GM21737 (cell line): Measurements from ENCODE around the gene KRTAP9-3.
"Not testable (repeated sequence)": the region's sequence is repeated elsewhere in the genome, so short reads cannot be mapped to it uniquely, and the experiment has no call there.

Experiments
- ATAC-seq: cut with Tn5 transposase; IDR thresholded peaks from one replicate; pipeline ENCODE4 v1.9.1; 2021; ENCODE audit warnings: mild to moderate bottlenecking, moderate library complexity; ENCODE audit not compliant: unreplicated experiment

The KRTAP9-3 gene

DNA sequence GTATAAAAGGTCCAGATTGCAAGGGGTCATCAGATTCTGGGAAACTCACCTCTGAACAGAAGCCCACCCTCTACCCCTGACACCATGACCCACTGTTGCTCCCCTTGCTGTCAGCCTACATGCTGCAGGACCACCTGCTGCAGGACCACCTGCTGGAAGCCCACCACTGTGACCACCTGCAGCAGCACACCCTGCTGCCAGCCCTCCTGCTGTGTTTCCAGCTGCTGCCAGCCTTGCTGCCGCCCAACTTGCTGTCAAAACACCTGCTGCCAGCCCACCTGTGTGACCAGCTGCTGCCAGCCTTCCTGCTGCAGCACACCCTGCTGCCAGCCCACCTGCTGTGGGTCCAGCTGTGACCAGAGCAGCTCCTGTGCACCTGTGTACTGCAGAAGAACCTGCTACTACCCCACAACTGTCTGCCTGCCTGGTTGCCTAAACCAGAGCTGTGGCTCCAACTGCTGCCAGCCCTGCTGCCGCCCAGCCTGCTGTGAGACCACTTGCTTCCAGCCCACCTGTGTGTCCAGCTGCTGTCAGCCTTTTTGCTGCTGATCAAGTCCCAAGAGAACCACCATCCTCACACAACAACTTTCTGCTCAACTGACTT is 17.5 kb downstream of the KRTAP9-3 start, which contains the start of gene KRTAP9-4:
Gene KRTAP9-4, plus strand, starts transcription at position 51 of the 604 bp plus-strand sequence. Its CDS starts 34 bp downstream, at position 85.
- ATAC-seq, result not testable (repeated sequence)

DNA sequence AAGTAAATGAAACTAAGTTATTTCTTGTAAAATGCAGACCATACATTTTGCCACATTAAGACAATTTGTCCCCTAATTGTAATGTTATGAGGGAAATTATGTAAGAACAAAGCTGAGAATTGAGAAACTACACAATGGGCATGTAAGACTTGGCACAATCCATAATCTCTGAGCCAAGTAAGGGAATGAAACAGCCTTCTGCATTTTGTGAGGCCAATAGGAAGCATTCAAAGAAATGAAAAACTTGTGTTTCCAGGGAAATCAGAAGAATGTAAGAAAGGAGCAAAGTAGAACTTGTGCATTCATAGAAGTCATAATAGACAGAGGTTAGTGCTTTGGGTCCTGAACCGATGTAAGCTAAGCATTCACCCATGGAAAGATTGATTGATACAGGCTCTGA is 19.0 kb downstream of the KRTAP9-3 start:
- no peak for ATAC-seq

DNA sequence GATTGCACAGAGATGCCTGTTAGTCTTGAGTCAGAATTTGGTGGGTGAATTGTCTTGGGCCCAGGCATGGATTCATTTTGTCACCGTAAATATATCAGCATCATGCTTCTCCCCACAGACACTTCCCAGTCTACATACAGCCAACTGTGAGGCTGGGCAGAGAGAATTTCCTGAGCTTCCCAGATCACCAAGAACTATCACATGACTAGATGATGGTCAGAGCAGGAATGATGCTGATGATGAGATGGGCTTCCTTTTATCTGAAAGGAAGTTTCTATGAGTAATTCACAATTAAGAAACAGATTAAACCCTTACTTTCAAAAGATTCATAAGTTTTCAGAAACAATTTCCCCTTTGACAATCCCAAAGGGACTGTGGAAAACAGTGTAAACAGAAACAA is 22.6 kb downstream of the KRTAP9-3 start:
- ATAC-seq, result no peak

DNA sequence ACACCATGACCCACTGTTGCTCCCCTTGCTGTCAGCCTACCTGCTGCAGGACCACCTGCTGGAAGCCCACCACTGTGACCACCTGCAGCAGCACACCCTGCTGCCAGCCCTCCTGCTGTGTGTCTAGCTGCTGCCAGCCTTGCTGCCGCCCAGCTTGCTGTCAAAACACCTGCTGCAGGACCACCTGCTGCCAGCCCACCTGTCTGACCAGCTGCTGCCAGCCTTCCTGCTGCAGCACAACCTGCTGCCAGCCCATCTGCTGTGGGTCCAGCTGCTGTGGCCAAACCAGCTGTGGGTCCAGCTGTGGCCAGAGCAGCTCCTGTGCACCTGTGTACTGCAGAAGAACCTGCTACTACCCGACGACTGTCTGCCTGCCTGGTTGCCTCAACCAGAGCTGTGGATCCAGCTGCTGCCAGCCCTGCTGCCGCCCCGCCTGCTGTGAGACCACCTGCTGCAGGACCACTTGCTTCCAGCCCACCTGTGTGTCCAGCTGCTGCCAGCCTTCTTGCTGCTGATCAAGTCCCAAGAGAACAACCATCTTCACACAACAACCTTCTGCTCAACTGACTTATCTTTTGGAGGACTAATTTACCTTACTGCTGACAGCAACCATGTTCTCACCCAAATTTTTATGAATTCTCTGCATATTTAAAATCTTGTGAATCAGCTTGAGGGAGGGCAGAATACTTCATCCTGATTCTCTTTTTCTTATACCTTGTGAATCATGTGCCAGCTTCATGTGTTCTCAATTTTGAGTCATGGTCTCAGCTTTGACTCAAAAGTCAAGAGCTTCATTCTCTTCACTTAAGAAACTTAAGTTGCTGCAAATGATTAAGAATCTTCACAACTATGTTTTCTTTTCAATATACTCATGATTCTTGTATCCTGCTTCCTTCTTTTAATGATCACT is 23.4 kb downstream of the KRTAP9-3 start, which contains the start of gene KRTAP9-9:
Gene KRTAP9-9, plus strand, starts transcription at position 4 of the 910 bp plus-strand sequence.
- not testable (repeated sequence) for ATAC-seq

DNA sequence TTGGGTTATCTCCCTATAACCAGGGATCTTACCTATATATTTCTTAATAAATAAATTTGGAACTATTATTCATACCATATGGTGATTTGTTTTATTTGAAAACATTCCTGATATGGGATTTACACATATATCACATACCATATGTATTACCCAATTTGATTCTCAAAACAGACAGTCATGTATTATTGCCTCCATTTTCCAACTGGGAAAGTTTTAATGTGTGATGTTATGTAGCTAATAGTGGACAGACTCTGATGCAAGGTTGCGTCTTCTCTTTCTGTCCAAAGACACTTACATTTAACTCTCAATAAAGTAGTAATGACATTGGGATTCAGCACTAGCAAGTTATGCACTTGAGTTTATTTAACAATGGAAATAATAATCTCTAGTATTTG is 24.0 kb downstream of the KRTAP9-3 start:
- no peak for ATAC-seq

DNA sequence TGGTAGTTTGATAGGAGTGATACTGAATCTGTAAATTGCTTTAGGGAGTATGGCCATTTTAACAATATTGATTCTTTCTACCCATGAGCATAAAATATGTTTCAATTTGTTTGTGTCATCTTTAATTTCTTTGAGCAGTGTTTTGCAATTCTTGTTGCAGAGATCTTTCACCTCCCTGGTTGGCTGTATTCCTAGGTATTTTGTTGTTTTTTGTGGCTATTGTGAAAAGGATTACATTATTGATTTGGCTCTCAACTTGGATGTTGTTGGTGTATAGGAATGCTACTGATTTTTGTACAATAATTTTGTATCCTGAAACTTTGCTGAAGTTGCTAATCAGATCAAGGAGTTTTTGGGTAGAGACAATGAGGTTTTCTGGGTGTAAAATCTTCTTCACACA is 26.2 kb downstream of the KRTAP9-3 start:
- ATAC-seq, result no peak

DNA sequence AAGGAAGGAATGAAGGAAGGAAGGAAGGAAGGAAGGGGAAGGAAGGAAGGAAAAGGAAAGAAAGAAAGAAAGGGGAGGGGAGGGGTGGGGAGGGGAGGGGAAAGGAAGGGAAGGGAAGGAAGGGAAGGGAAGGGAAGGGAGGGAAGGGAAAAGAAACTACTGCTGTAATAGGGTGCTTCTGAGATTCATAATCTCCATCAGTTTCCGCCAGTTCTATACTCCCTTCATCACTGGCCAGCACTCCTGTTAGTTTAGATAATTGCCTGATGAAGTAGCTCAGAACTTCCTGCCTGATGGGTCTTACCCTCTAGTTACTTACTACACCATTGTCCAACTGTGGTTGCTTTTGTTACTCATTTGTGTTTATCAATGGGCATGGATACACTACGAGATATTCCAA is 31.0 kb downstream of the KRTAP9-3 start:
- ATAC-seq, result no peak

DNA sequence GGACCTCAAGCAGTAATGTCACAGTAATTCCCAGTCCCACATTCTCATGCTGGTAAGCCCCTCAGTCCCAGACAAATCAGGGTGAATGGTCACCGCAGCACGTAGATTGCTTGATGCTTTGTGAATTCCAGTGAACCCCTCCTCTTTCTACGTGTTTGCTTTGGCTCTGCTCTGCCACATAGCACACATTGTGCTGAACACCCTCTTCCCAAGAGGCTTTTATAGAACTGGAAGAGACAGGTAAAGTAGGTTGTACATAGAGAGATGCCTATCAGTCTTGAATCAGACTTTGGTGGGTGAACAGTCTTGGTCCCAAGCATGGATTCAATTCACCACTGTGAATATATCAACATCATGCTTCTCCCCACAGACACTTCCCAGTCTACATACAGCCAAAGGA is 32.4 kb downstream of the KRTAP9-3 start:
- ATAC-seq, result no peak

DNA sequence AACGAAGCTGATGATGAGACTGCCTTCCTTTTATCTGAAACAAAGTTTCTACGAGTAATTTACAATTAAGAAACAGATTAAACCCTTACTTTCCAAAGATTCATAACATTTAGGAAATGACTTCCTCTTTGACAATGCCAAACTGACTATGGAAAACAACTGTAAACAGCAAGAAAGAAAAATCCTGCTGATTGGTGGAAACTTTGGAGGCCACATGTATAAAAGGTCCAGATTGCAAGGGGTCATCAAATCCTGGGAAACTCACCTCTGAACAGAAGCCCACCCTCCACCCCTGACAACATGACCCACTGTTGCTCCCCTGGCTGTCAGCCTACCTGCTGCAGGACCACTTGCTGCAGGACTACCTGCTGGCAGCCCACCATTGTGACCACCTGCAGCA is 32.8 kb downstream of the KRTAP9-3 start, which contains the start of gene KRTAP9-6:
Gene KRTAP9-6, plus strand, starts transcription at position 301 of the 400 bp plus-strand sequence. Its CDS starts 0 bp downstream, at position 301.
- ATAC-seq, result no peak

DNA sequence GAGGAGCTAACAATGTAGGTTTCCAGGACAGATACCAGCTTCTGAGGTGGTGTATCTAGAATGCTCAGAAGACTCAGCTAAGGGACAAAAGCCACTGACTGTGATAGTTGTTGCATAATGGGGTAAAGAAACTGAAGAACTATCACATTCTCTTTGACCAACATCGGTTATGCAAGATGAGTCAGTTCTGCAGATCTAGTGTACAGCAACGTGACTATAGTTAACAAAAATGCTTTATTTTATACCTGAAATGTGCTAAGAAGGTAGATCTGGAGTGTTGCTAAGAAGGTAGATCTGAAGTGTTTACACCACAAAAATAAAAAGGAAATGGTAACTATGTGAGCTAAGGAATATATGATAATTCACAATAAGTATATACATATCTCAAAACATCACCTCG is 35.5 kb downstream of the KRTAP9-3 start:
- no peak for ATAC-seq

DNA sequence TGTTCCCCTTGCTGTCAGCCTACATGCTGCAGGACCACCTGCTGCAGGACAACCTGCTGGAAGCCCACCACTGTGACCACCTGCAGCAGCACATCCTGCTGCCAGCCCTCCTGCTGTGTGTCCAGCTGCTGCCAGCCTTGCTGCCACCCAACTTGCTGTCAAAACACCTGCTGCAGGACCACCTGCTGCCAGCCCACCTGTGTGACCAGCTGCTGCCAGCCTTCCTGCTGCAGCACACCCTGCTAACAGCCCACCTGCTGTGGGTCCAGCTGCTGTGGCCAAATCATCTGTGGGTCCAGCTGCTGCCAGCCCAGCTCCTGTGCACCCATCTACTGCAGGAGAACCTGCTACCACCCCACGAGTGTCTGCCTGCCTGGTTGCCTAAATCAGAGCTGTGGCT is 39.1 kb downstream of the KRTAP9-3 start:
- ATAC-seq, result not testable (repeated sequence)

DNA sequence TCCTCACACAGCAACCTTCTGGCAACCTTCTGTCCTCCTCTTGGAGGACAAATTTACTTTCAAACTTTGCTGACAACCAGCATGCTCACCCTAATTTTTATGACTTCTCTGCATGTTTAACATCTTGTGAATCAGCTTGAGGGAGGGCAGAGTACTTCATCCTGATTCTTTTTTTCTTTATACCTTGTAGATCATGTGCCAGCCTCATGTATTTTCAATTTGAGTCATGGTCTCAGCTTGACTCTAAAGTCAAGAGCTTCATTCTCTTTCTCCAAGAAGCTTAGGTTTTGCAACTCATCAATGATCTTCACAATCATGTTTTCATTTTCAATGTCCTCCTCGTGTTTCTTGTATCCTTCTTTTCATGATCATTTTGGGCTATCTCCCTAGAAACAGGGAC is 39.6 kb downstream of the KRTAP9-3 start:
- ATAC-seq, result no peak

DNA sequence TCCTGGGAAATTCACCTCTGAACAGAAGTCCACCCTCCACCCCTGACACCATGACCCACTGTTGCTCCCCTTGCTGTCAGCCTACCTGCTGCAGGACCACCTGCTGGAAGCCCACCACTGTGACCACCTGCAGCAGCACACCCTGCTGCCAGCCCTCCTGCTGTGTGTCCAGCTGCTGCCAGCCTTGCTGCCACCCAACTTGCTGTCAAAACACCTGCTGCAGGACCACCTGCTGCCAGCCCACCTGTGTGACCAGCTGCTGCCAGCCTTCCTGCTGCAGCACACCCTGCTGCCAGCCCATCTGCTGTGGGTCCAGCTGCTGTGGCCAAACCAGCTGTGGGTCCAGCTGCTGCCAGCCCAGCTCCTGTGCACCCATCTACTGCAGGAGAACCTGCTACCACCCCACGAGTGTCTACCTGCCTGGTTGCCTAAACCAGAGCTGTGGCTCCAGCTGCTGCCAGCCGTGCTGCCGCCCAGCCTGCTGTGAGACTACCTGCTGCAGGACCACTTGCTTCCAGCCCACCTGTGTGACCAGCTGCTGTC is 43.5 kb downstream of the KRTAP9-3 start, which contains the start of gene KRTAP9-7:
Gene KRTAP9-7, plus strand, starts transcription at position 51 of the 543 bp plus-strand sequence. Its CDS starts 0 bp downstream, at position 51.
- not testable (repeated sequence) for ATAC-seq

DNA sequence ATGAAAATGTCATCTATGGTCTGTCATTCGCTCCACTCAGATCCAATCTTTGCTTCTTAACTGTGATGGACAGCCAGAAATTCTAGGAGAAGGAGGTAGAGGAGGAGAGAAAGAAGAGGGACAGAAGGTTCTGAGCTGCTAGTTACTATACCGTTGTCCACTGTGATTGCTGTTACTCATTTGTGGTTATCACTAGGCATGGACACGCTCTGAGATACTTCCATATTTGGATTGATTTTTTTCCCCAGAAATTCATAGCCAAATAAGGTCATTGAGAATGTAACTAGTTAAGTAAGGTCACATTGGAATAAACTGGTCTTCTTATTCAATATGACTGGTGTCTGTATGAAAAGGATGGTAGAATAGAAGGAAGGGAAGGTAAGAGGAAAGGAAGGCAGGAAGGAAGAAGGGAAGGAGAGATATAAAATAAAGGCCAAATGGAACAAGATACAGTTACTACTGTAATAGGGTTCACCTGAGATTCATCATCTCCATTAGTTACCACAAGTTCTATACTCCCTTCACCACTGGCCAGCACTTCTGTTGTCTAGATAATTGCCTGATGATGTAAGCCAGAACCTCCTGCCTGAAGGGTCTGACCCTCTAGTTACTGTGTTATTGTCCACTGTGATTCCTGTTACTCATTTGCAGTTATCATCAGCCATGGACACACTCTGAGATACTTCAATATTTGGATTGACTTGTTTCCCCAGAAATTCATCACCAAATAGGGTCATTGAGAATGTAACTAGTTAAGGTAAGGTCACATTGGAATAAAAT is 46.1 kb downstream of the KRTAP9-3 start:
- no peak for ATAC-seq
